Activated CD8-positive, alpha-beta memory T cell treated with anti-CD3 and anti-CD28 coated beads for 24 hours (primary cell): ENCODE results near the gene PLXNA4.

Experiments
- DNase-seq: peaks from one replicate; pipeline ENCODE4 v3.0.0-alpha.2; 2020

The PLXNA4 gene

DNA sequence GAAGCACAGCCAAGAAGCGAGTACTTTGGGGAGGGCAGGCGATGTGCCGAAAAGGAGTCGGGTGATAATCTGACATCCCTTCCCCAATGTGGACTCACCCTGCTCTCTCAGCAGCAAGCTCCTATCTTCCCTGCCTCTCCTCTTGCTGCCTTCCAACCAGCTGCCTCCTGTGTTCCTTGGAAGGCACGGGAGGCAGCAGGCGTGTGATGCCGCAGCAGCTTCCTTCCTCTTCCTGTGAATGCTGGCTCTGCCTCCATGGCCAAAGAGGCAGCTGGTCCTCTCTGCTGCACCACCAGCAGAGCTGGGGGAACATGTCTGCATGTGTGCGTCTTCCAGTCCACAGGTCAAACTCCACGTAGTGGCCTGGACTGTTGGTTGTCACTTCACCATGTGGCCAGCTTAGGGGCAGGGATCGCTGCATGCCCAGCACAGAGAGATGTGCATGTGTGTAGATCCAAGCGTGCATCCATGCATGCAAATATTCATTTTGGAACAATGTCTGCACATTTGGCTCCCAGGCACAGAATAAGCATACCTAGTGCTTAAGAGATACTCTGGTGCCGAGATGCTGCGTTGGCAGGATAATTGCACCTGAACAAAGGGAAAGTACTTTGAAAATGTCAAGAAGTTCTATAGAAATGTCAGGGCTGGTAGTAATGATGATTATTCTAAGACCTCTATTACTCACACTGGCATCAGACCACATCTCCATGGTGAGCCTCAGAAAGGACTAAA is 499.8 kb downstream of the PLXNA4 start:
- no peak for DNase-seq

DNA sequence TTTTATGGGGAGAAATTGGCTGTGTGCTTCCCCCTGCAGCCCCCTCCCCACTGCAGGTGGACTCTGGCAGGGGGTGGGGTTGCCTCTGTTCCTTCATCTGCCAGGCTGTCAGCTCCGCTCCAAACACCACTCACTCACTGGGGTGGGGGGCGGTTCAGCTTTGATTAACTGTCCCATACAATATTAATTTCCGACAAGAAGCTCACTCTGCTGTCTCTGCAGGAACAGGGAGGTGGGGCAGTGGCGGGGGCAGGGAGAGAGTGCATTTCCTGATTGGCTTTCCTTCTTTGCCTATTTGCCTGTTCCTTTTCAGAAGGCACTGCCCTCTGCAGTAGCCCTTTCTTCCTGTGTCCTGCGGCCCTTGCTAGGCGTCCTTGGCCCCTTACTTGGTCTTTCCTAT is 500.8 kb downstream of the PLXNA4 start:
- DNase-seq: no peak

DNA sequence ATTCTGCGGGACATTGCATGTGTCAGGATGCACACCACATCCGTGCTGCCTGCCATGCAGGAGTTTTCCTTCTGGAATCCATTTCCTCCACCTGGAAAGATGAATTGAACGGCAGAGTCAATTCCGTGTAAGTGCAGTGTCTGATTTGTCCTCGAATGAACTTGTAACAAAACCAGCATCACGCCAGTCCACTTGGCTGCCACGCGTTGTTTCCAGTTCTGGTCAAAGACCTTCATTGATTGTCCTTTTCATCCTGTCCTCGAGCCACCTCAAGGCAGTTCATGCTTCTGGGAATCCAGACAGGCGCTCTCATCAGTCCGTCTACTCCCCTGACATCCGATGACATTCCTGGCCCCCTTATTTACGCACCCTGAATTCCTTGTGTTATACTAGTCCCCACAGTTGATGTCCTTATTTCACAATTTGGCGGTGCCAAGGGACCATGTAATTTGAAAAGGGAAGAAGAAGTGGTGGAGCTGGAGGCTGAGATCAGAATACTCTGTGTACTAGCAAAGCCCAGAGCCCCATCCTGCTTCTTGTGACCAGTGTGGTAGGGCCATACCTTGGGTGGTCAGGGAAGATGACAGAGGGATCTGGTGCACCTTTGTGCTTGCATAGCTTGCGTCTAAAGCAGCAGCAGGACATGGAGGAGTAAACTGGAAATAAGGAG is 502.2 kb downstream of the PLXNA4 start:
- no peak for DNase-seq
